A549 (cell line): ENCODE measurements around the gene CDKN1B. TPM values are rescaled to one million over a fixed set of nuclear protein-coding genes. Genes with fewer than 3 reads are reported as not detected.

Source experiments
- ATAC-seq, 2 experiments: fragments of 200-7000 bp in 1 of 2; fragments of >200 bp in 1 of 2; cut with Nextera tagmentation in 1 of 2; cut with Tn5 transposase in 1 of 2; 3 replicates each; pipeline versions ENCODE4 v1.8.0 to v1.9.1; 2018 to 2020; ENCODE audit warnings: mild to moderate bottlenecking in 1 of 2, moderate library complexity in 1 of 2
- CTCF ChIA-PET: fragments of 300-600 bp; sonication (Branson Sonifier 250); formaldehyde crosslinking; extraction: SDS; loops from one replicate; lab custom pipeline; 2021; ENCODE audit warnings: antibody characterized with exemption, inconsistent platforms; lab: Yijun Ruan, JAX
- POLR2A ChIA-PET: fragments of 350-600 bp; formaldehyde crosslinking; extraction: SDS; loops from one replicate; lab custom pipeline; 2021; ENCODE audit warnings: antibody characterized with exemption, inconsistent platforms; lab: Yijun Ruan, JAX
- DNase-seq, 2 experiments: peaks; one replicate each; pipeline versions ENCODE4 v3.0.0 to v3.0.0-alpha.2; 2011 to 2016; ENCODE audit warnings: low read depth in 1 of 2, low spot score in 1 of 2
- FAIRE-seq: peaks from 2 replicates; lab custom pipeline; 2011; peaks lifted over from hg19 to GRCh38; lab: Jason Lieb, UNC
- H3K27ac ChIP-seq, 2 experiments: fragments of >200 bp; sonication (Bioruptor Twin); formaldehyde crosslinking; 3 replicates each; pipeline ENCODE4 v1.5.1; 2016 to 2017
- H3K4me1 ChIP-seq: fragments of >200 bp; sonication (Bioruptor Twin); formaldehyde crosslinking; 3 replicates; pipeline ENCODE4 v1.6.1; 2016
- H3K4me2 ChIP-seq: fragments of >200 bp; sonication (Bioruptor Twin); formaldehyde crosslinking; 3 replicates; pipeline ENCODE4 v1.6.1; 2016
- H3K4me3 ChIP-seq: fragments of >200 bp; sonication (Bioruptor Twin); formaldehyde crosslinking; 3 replicates; pipeline ENCODE4 v1.5.1; 2016
- H3K9me3 ChIP-seq: fragments of >200 bp; sonication (Bioruptor Twin); formaldehyde crosslinking; 3 replicates; pipeline ENCODE4 v1.6.1; 2016
- CEBPB ChIP-seq, 2 experiments: fragments of >200 bp in 1 of 2; sonication (Bioruptor Twin) in 1 of 2; formaldehyde crosslinking in 1 of 2; IDR thresholded peaks; 2 replicates each; pipeline ENCODE4 v1.6.1; 2012 to 2016
- EHMT2 ChIP-seq: fragments of 200-600 bp; sonication (generic); IDR thresholded peaks from 2 replicates; pipeline ENCODE4 v1.6.1; 2016; ENCODE audit warnings: antibody characterized with exemption, low read depth, mild to moderate bottlenecking, moderate library complexity
- EP300 ChIP-seq, 2 experiments: fragments of >200 bp; sonication (Bioruptor Twin); formaldehyde crosslinking; IDR thresholded peaks; 2 replicates in 1 of 2; 3 replicates in 1 of 2; pipeline ENCODE4 v1.6.1; 2016 to 2017
- ESRRA ChIP-seq: fragments of 150-350 bp; IDR thresholded peaks from 2 replicates; pipeline ENCODE4 v1.6.1; 2014; ENCODE audit warnings: mild to moderate bottlenecking, low read length, borderline replicate concordance
- HDAC2 ChIP-seq: fragments of 200-600 bp; sonication (generic); IDR thresholded peaks from 2 replicates; pipeline ENCODE4 v1.6.1; 2016
- JUN ChIP-seq, 2 experiments: fragments of >200 bp; sonication (Bioruptor Twin); formaldehyde crosslinking; IDR thresholded peaks; 2 replicates in 1 of 2; 3 replicates in 1 of 2; pipeline ENCODE4 v1.6.1; 2016 to 2017
- KDM1A ChIP-seq: fragments of 200-600 bp; sonication (generic); IDR thresholded peaks from 2 replicates; pipeline ENCODE4 v1.6.1; 2016; ENCODE audit warnings: low read depth, mild to moderate bottlenecking
- KDM5A ChIP-seq: fragments of 200-600 bp; sonication (generic); IDR thresholded peaks from 2 replicates; pipeline ENCODE4 v1.6.1; 2016; ENCODE audit warnings: antibody characterized with exemption, mild to moderate bottlenecking
- MAFK ChIP-seq: fragments of 450-650 bp; IDR thresholded peaks from 2 replicates; pipeline ENCODE4 v1.6.1; 2014; ENCODE audit not compliant: partially characterized antibody
- NPAS2 ChIP-seq: fragments of 250-450 bp; sonication (Bioruptor Pico); IDR thresholded peaks from 2 replicates; pipeline ENCODE4 v1.8.0; 2022; ENCODE audit warnings: mild to moderate bottlenecking, moderate library complexity, borderline replicate concordance
- PHF8 ChIP-seq: fragments of 200-600 bp; sonication (generic); IDR thresholded peaks from 2 replicates; pipeline ENCODE4 v1.6.1; 2016; ENCODE audit warnings: low read depth, mild to moderate bottlenecking, antibody characterized with exemption, moderate library complexity, borderline replicate concordance
- RAD21 ChIP-seq, 2 experiments: fragments of >200 bp in 1 of 2; sonication (Bioruptor Twin) in 1 of 2; formaldehyde crosslinking in 1 of 2; IDR thresholded peaks in 1 of 2; conservative IDR thresholded peaks in 1 of 2; 2 replicates in 1 of 2; 3 replicates in 1 of 2; pipeline ENCODE4 v1.6.1; 2012 to 2018; ENCODE audit warnings: inconsistent platforms in 1 of 2
- RCOR1 ChIP-seq: fragments of 150-350 bp; IDR thresholded peaks from 2 replicates; pipeline ENCODE4 v1.6.1; 2014; ENCODE audit warnings: antibody characterized with exemption, low read length, low read depth
- RNF2 ChIP-seq: fragments of 200-600 bp; sonication (generic); IDR thresholded peaks from 2 replicates; pipeline ENCODE4 v1.6.1; 2016; ENCODE audit warnings: low read depth, mild to moderate bottlenecking, antibody characterized with exemption, moderate library complexity, borderline replicate concordance
- SREBF2 ChIP-seq: fragments of 450-650 bp; IDR thresholded peaks from 2 replicates; pipeline ENCODE4 v1.6.1; 2014; ENCODE audit warnings: mild to moderate bottlenecking, moderate library complexity
- TFCP2L1 ChIP-seq: fragments of 250-450 bp; sonication (Bioruptor Pico); IDR thresholded peaks from 2 replicates; pipeline ENCODE4 v1.5.0; 2021; ENCODE audit warnings: mild to moderate bottlenecking
- ZNF302 ChIP-seq: fragments of 250-450 bp; sonication (Bioruptor Pico); IDR thresholded peaks from 2 replicates; pipeline ENCODE4 v1.9.0; 2021; ENCODE audit warnings: inconsistent platforms, mild to moderate bottlenecking, moderate library complexity
- WGBS: methylation state at CpG from one replicate; pipeline ENCODE4 v1.1.6; 2017; ENCODE audit errors: missing lambda C conversion rate; 5-methylcytosine and 5-hydroxymethylcytosine counted together
- polyA plus RNA-seq, 4 experiments: library from polyadenylated mRNA; depleted of rRNA in 3 of 4; stranded (reverse); fragments of >200 nt; fragmentation: RNase III in 1 of 4; extraction: RNeasy Plus Mini Kit Qiagen cat#74134 plus additional on column Dnase treatment in 1 of 4; gene quantifications; 2 replicates in 3 of 4; 3 replicates in 1 of 4; pipeline ENCODE4 v1.2.3, GENCODE V29; 2011 to 2017
- TF ChIP-seq, protein P1 (sequence below): fragments of 250-450 bp; sonication (Bioruptor Pico); IDR thresholded peaks from 2 replicates; pipeline ENCODE4 v1.5.0; 2021; ENCODE audit warnings: mild to moderate bottlenecking, moderate library complexity, borderline replicate concordance
- TF ChIP-seq, protein P2 (sequence below): fragments of 200-600 bp; sonication (generic); IDR thresholded peaks from 2 replicates; pipeline ENCODE4 v1.6.1; 2016; ENCODE audit warnings: antibody characterized with exemption, mild to moderate bottlenecking, moderate library complexity
- TF ChIP-seq, protein P3 (sequence below): fragments of 450-650 bp; IDR thresholded peaks from 2 replicates; pipeline ENCODE4 v1.6.1; 2014; ENCODE audit warnings: antibody characterized with exemption
- TF ChIP-seq, protein P4 (sequence below): fragments of >200 bp; sonication (Bioruptor Twin); formaldehyde crosslinking; IDR thresholded peaks from 2 replicates; pipeline ENCODE4 v1.6.1; 2016
- TF ChIP-seq, protein P5 (sequence below): fragments of 150-350 bp; IDR thresholded peaks from 2 replicates; pipeline ENCODE4 v1.6.1; 2014; ENCODE audit warnings: low read depth, mild to moderate bottlenecking, low read length

CDKN1B gene
- polyA plus RNA-seq, 2 of the 4 experiments (the other 2 are of a cell fraction): 20.3 to 26.8 TPM

DNA sequence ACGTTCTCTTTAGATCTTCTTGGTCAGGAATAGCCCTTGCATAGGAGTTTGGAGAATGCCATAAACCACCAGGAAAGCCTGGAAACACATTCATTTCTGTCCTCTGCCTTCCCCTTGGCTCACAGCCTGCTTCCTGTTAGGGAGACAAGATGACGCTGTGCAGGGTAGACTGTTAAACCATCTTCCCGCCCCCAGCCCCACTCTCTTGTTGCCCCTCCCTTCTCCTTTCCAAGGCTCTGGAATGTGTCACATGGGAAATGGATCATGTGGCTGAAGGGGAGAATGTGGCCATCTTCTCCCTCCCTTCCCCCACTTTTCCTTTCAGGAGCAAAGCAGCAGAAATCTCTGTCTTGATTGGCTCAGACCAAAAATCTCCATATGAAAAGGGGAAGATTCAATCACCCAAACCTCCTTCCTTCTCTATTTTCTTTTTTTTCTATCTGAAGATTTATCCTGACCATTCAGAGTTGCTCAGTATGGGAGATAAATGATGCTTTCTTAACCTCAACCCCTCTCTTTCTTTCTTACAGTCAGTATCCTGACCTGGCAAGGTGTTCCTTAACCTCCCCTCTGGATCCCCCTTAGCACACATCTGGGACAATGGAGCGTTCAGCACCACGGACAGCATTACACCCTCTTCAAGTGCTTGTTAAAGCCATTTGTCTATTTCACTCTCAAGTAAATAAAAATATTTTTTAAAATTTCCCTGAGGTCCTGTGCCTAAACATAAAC is 32.6 kb upstream of the CDKN1B start:
- Histone ChIP-seq H3K4me3 (no peak overlapping the region), H3K4me2 (peak overlapping the region; percentile 6; the same call in 2 of the 3 replicates), H3K4me1 (no peaks in the 10 kb centered on the region), H3K27ac (no peak overlapping the region), H3K9me3 (no peaks in the 10 kb centered on the region)
- ChIA-PET POLR2A (no interaction called here), CTCF (interaction anchor here (1.2 kb wide), 1 partner anchor 29 kb away, joined by 3 read pairs; no protein-coding TSS in a partner anchor)
- DNase-seq (peak in 1 of 2 experiments; percentile 51), ATAC-seq (peak; percentile 24 to 71; a peak in 4 of 6 replicates), FAIRE-seq (no peak)
- TF ChIP-seq EHMT2 (peak; percentile 81), SREBF2 (no peak), RCOR1 (no peak), PHF8 (no peak), MAFK (no peak), EP300 (IDR thresholded peaks at IDR 0.05) (no peak), CEBPB (IDR thresholded peaks at IDR 0.05) (no peak), RNF2 (no peak), KDM5A (no peak), KDM1A (no peak), HDAC2 (no peak), ESRRA (no peak)
- TF ChIP-seq, protein P1, sequence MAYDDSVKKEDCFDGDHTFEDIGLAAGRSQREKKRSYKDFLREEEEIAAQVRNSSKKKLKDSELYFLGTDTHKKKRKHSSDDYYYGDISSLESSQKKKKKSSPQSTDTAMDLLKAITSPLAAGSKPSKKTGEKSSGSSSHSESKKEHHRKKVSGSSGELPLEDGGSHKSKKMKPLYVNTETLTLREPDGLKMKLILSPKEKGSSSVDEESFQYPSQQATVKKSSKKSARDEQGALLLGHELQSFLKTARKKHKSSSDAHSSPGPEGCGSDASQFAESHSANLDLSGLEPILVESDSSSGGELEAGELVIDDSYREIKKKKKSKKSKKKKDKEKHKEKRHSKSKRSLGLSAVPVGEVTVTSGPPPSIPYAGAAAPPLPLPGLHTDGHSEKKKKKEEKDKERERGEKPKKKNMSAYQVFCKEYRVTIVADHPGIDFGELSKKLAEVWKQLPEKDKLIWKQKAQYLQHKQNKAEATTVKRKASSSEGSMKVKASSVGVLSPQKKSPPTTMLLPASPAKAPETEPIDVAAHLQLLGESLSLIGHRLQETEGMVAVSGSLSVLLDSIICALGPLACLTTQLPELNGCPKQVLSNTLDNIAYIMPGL (CRISPR knock-in tag): no peak
- TF ChIP-seq, protein P2, sequence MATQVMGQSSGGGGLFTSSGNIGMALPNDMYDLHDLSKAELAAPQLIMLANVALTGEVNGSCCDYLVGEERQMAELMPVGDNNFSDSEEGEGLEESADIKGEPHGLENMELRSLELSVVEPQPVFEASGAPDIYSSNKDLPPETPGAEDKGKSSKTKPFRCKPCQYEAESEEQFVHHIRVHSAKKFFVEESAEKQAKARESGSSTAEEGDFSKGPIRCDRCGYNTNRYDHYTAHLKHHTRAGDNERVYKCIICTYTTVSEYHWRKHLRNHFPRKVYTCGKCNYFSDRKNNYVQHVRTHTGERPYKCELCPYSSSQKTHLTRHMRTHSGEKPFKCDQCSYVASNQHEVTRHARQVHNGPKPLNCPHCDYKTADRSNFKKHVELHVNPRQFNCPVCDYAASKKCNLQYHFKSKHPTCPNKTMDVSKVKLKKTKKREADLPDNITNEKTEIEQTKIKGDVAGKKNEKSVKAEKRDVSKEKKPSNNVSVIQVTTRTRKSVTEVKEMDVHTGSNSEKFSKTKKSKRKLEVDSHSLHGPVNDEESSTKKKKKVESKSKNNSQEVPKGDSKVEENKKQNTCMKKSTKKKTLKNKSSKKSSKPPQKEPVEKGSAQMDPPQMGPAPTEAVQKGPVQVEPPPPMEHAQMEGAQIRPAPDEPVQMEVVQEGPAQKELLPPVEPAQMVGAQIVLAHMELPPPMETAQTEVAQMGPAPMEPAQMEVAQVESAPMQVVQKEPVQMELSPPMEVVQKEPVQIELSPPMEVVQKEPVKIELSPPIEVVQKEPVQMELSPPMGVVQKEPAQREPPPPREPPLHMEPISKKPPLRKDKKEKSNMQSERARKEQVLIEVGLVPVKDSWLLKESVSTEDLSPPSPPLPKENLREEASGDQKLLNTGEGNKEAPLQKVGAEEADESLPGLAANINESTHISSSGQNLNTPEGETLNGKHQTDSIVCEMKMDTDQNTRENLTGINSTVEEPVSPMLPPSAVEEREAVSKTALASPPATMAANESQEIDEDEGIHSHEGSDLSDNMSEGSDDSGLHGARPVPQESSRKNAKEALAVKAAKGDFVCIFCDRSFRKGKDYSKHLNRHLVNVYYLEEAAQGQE: peak; percentile 96
- TF ChIP-seq, protein P3, sequence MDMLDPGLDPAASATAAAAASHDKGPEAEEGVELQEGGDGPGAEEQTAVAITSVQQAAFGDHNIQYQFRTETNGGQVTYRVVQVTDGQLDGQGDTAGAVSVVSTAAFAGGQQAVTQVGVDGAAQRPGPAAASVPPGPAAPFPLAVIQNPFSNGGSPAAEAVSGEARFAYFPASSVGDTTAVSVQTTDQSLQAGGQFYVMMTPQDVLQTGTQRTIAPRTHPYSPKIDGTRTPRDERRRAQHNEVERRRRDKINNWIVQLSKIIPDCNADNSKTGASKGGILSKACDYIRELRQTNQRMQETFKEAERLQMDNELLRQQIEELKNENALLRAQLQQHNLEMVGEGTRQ: peak; percentile 73
- TF ChIP-seq, protein P4, sequence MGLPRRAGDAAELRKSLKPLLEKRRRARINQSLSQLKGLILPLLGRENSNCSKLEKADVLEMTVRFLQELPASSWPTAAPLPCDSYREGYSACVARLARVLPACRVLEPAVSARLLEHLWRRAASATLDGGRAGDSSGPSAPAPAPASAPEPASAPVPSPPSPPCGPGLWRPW: no peak
- 31% methylated on average over 5 of the region's 5 CpGs for WGBS

DNA sequence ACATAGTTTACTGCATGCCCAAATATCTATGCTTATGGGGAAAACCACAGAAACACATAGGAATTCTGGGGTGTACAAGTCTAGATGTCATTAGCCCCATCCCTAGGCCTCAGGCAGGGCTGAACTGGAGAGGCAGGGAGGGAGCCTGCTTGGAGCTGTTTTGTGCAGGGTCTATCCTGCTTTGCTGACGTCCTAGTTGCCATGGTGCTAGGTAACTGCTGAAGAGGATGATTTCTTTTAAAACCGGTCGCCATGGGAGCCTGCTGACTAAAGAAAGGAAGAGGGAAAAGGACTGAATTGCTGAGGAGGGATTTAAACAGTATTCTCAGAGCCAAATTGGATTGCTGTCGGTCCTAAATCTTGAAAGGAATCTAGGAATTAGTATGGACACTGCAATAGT is 31.9 kb upstream of the CDKN1B start:
- Histone ChIP-seq H3K4me2 (no peak overlapping the region), H3K4me1 (no peaks in the 10 kb centered on the region), H3K4me3 (no peak overlapping the region), H3K27ac (no peak overlapping the region), H3K9me3 (no peaks in the 10 kb centered on the region)
- ChIA-PET CTCF (interaction anchor here (0.6 to 1.2 kb wide), 2 partner anchors 17 to 29 kb away, joined by 3 to 5 read pairs; no protein-coding TSS in a partner anchor), POLR2A (no interaction called here)
- 58% methylated on average over 4 of the region's 4 CpGs for WGBS
- ATAC-seq (peak in 1 of 2 experiments; percentile 25; a peak in 1 of 6 replicates), DNase-seq (no peak), FAIRE-seq (no peak)
- TF ChIP-seq CEBPB (IDR thresholded peaks at IDR 0.05): no peak
- TF ChIP-seq ZNF302 (CRISPR knock-in tag): no peak
- no peak for TF ChIP-seq TFCP2L1
- TF ChIP-seq, protein P5, sequence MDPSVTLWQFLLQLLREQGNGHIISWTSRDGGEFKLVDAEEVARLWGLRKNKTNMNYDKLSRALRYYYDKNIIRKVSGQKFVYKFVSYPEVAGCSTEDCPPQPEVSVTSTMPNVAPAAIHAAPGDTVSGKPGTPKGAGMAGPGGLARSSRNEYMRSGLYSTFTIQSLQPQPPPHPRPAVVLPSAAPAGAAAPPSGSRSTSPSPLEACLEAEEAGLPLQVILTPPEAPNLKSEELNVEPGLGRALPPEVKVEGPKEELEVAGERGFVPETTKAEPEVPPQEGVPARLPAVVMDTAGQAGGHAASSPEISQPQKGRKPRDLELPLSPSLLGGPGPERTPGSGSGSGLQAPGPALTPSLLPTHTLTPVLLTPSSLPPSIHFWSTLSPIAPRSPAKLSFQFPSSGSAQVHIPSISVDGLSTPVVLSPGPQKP: no peak
- TF ChIP-seq NPAS2: no peak
- TF ChIP-seq RAD21 (conservative IDR thresholded peaks at IDR 0.05 in 1 of 2, IDR thresholded peaks at IDR 0.05 in 1 of 2): no peak
- no peak for TF ChIP-seq JUN (IDR thresholded peaks at IDR 0.05)
